Measurements from ENCODE around the gene C19orf85. TPM values are rescaled to one million over a fixed set of nuclear protein-coding genes. Genes with fewer than 3 reads are reported as not detected.

Gene C19orf85
- total RNA-seq, 4 donors from 2014 or later, result not detected

- Histone ChIP-seq H3K9me3 (no peaks in the 10 kb centered on the region), H3K27me3 (peaks cover 89% of the 10 kb centered on the region), H3K36me3 (no peaks in the 10 kb centered on the region), H3K4me1 (peaks cover 0 to 9% (median 0%) of the 10 kb centered on the region in 3 donors), H3K4me3 (no peak overlapping the region), H3K27ac (no peak overlapping the region)
- WGBS, 2 donors (ENCODE audit: low coverage in 1 of 2), result 91 to 100% methylated on average over 3 to 4 of the region's 4 CpGs
- TF ChIP-seq CTCF (IDR thresholded peaks at IDR 0.05) (no peak), POLR2A (IDR thresholded peaks at IDR 0.05) (no peak), EP300 (IDR thresholded peaks at IDR 0.05) (no peak), POLR2AphosphoS5 (IDR thresholded peaks at IDR 0.05) (no peak)
- no peak for ATAC-seq
Observed at GRCh38 chr19:55435020-55435419, 29.5 kb downstream of the C19orf85 start.

- H3K27me3 ChIP-seq, result peaks cover 89% of the 10 kb centered on the region
- H3K36me3 ChIP-seq, result no peaks in the 10 kb centered on the region
- TF ChIP-seq EP300 (IDR thresholded peaks at IDR 0.05) (no peak), POLR2A (IDR thresholded peaks at IDR 0.05) (no peak), POLR2AphosphoS5 (IDR thresholded peaks at IDR 0.05) (no peak), CTCF (IDR thresholded peaks at IDR 0.05) (no peak)
- no peak overlapping the region for H3K27ac ChIP-seq
- H3K4me3 ChIP-seq, result no peak overlapping the region
- ATAC-seq, result no peak
- WGBS, 2 donors (ENCODE audit: low coverage in 1 of 2), result 67 to 69% methylated on average over 4 of the region's 4 CpGs
- peaks cover 0 to 9% (median 0%) of the 10 kb centered on the region in 3 donors for H3K4me1 ChIP-seq
- no peaks in the 10 kb centered on the region for H3K9me3 ChIP-seq
Observed at GRCh38 chr19:55434356-55434919, 30.1 kb downstream of the C19orf85 start.

GRCh38 chr19:55433292-55433691, 31.3 kb downstream of the C19orf85 start:
- Histone ChIP-seq H3K36me3 (no peaks in the 10 kb centered on the region), H3K27ac (no peak overlapping the region), H3K4me3 (no peak overlapping the region), H3K4me1 (peaks cover 0 to 9% (median 0%) of the 10 kb centered on the region in 3 donors), H3K27me3 (peaks cover 89% of the 10 kb centered on the region), H3K9me3 (no peaks in the 10 kb centered on the region)
- TF ChIP-seq POLR2AphosphoS5 (IDR thresholded peaks at IDR 0.05) (no peak), EP300 (IDR thresholded peaks at IDR 0.05) (no peak), POLR2A (IDR thresholded peaks at IDR 0.05) (no peak), CTCF (IDR thresholded peaks at IDR 0.05) (no peak)
- WGBS, 2 donors (ENCODE audit: low coverage in 1 of 2), result no CpG with 5 or more reads among the region's 48 CpGs
- ATAC-seq, result no peak

- Histone ChIP-seq H3K27ac (no peak overlapping the region), H3K27me3 (peaks cover 89% of the 10 kb centered on the region), H3K9me3 (no peaks in the 10 kb centered on the region), H3K4me3 (no peak overlapping the region), H3K36me3 (no peaks in the 10 kb centered on the region), H3K4me1 (peaks cover 0 to 9% (median 0%) of the 10 kb centered on the region in 3 donors)
- WGBS, 2 donors (ENCODE audit: low coverage in 1 of 2), result 89 to 91% methylated on average over 7 of the region's 14 CpGs
- TF ChIP-seq EP300 (IDR thresholded peaks at IDR 0.05) (no peak), POLR2AphosphoS5 (IDR thresholded peaks at IDR 0.05) (no peak), CTCF (IDR thresholded peaks at IDR 0.05) (no peak), POLR2A (IDR thresholded peaks at IDR 0.05) (no peak)
- no peak for ATAC-seq
Observed at GRCh38 chr19:55432241-55432959, 32.2 kb downstream of the C19orf85 start.

- WGBS, 2 donors (ENCODE audit: low coverage in 1 of 2), result 100% methylated on average over 1 of the region's 1 CpG
- Histone ChIP-seq H3K36me3 (no peaks in the 10 kb centered on the region), H3K27ac (no peak overlapping the region), H3K27me3 (peaks cover 87% of the 10 kb centered on the region), H3K4me1 (peaks cover 0 to 9% (median 0%) of the 10 kb centered on the region in 3 donors), H3K9me3 (no peaks in the 10 kb centered on the region), H3K4me3 (no peak overlapping the region)
- ATAC-seq, result no peak
- no peak for TF ChIP-seq POLR2A (IDR thresholded peaks at IDR 0.05)
- no peak for TF ChIP-seq POLR2AphosphoS5 (IDR thresholded peaks at IDR 0.05)
- no peak for TF ChIP-seq CTCF (IDR thresholded peaks at IDR 0.05)
- TF ChIP-seq EP300 (IDR thresholded peaks at IDR 0.05), result no peak
Observed at GRCh38 chr19:55431183-55431582, 33.4 kb downstream of the C19orf85 start.

Data from gastroesophageal sphincter (tissue), 4 donors.